HG03095 (cell line): ENCODE results near the gene TRIO.

Experiments used
- ATAC-seq: cut with Tn5 transposase; IDR thresholded peaks from one replicate; pipeline ENCODE4 v1.9.1; 2021; ENCODE audit warnings: moderate library complexity; ENCODE audit not compliant: unreplicated experiment

Gene TRIO

GRCh38 chr5:14492331-14492964, 349.3 kb downstream of the TRIO start:
- ATAC-seq = no peak

GRCh38 chr5:14495301-14495700, 352.2 kb downstream of the TRIO start:
- no peak for ATAC-seq

- no peak for ATAC-seq
Measured at GRCh38 chr5:14497311-14497710, 354.2 kb downstream of the TRIO start.

- ATAC-seq = no peak
Measured at GRCh38 chr5:14501353-14502293, 358.5 kb downstream of the TRIO start.

GRCh38 chr5:14502294-14502690, 359.1 kb downstream of the TRIO start:
- ATAC-seq = no peak

GRCh38 chr5:14503017-14503680, 360.0 kb downstream of the TRIO start:
- no peak for ATAC-seq

GRCh38 chr5:14503681-14504331, 360.7 kb downstream of the TRIO start:
- no peak for ATAC-seq

GRCh38 chr5:14504332-14504727, 361.2 kb downstream of the TRIO start:
- no peak for ATAC-seq

GRCh38 chr5:14504816-14505215, 361.7 kb downstream of the TRIO start:
- no peak for ATAC-seq

- ATAC-seq = no peak
Measured at GRCh38 chr5:14505310-14506139, 362.4 kb downstream of the TRIO start.

GRCh38 chr5:14506140-14506538, 363.0 kb downstream of the TRIO start:
- ATAC-seq = no peak

- ATAC-seq = no peak
Measured at GRCh38 chr5:14506661-14507060, 363.5 kb downstream of the TRIO start.

GRCh38 chr5:14507156-14507941, 364.2 kb downstream of the TRIO start:
- ATAC-seq = no peak

GRCh38 chr5:14508046-14508445, 364.9 kb downstream of the TRIO start:
- no peak for ATAC-seq

- ATAC-seq = no peak
Measured at GRCh38 chr5:14509556-14509955, 366.4 kb downstream of the TRIO start.

GRCh38 chr5:14510156-14510734, 367.1 kb downstream of the TRIO start:
- no peak for ATAC-seq

- ATAC-seq = no peak
Measured at GRCh38 chr5:14510880-14511279, 367.7 kb downstream of the TRIO start.

GRCh38 chr5:14512574-14512973, 369.4 kb downstream of the TRIO start:
- no peak for ATAC-seq

- no peak for ATAC-seq
Measured at GRCh38 chr5:14513266-14513665, 370.1 kb downstream of the TRIO start.
